Left lobe of liver (tissue), 2 donors: ENCODE results near the gene ANXA8L1. TPM values are rescaled to one million over a fixed set of nuclear protein-coding genes. Genes with fewer than 3 reads are reported as not detected.
A peak's percentile ranks its signal among the peaks of the same experiment; 100 is the strongest.
"Not testable (repeated sequence)": the region's sequence is repeated elsewhere in the genome, so short reads cannot be mapped to it uniquely, and the experiment has no call there.

Experiments used
- ATAC-seq: fragments of 200-7000 bp; cut with Tn5 transposase; one replicate; pipeline ENCODE4 v1.9.1; 2020; ENCODE audit warnings: mild to moderate bottlenecking, moderate library complexity
- DNase-seq: peaks from one replicate; pipeline ENCODE4 v3.0.0-alpha.2; 2020; ENCODE audit warnings: low spot score
- total RNA-seq: library from RNA; stranded (reverse); gene quantifications from one replicate; pipeline ENCODE4 v1.2.1, GENCODE V29; 2021
- donor health status: DM: no; HTN: no; CAD: no; lungs with moderate emphysema.
- donor health status: DM: no; HTN: yes; CAD: no.

ANXA8L1 gene, protein sequence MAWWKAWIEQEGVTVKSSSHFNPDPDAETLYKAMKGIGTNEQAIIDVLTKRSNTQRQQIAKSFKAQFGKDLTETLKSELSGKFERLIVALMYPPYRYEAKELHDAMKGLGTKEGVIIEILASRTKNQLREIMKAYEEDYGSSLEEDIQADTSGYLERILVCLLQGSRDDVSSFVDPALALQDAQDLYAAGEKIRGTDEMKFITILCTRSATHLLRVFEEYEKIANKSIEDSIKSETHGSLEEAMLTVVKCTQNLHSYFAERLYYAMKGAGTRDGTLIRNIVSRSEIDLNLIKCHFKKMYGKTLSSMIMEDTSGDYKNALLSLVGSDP
- 0.86 TPM for total RNA-seq

DNA sequence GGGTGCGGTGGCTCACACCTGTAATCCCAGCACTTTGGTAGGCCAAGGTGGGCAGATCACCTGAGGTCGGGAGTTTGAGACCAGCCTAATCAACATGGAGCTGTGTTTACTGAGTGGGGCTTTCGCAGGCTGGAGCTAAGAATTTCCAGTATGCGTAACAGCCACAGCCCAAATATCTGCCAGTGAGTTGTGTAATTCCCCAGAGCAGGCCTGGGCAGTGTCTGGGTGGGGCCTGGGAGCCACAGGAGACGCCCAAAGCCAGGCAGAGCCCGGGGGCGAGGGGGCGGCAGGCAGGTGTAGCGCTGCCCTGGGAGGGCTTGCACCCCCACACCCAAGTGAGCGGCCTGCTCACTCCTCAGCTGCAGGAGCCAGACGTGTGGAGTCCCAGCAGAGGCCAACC lies at the start of gene ANXA8L1:
TSS of gene ANXA8L1 (plus strand) at position 371 of the 400 bp plus-strand sequence. CDS start 76 bp downstream, outside the sequence.
- ATAC-seq, result peak; percentile 63
- DNase-seq, result not testable (repeated sequence)

DNA sequence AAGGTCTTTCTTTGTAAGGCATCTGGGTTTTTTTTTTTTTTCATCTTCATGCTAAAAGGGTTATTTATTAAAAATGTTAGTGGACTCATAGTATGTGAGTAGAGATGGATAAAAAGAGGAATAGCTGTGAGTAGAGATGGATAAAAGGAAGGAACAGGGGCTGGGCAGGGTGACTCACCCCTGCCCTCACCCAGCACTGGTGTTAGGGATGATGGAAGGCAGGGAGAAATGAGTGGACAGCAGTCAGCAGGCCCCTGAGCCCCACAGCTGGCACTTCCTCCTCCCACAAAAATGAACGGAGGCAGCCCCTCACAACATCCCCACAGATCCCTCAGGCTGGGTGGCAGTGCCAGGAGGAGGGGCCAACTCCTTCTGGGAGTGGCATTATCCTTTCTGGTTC lies 49.5 kb upstream of the ANXA8L1 start:
- DNase-seq, result no peak
- ATAC-seq, result no peak

DNA sequence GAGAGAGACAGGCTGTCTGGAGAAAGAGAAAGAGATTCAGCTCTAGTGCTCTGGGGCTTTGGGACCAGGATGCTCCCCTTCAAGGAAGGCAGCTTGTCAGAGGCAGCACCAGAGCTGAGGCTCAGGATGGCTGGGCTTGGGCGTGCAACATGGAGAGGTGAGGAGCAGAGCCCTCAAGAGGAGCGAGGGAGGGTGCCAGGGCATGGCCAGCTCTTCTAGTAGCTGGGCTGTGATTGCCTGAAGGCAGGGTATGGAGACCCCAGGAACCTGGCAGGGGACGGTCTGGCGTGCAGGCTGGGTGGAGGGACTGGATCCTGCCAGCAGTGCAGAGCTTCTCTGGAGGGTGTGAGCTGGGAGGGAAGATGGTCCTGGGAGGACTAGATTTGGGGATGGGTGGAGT lies 48.6 kb upstream of the ANXA8L1 start:
- ATAC-seq (no peak), DNase-seq (no peak)

DNA sequence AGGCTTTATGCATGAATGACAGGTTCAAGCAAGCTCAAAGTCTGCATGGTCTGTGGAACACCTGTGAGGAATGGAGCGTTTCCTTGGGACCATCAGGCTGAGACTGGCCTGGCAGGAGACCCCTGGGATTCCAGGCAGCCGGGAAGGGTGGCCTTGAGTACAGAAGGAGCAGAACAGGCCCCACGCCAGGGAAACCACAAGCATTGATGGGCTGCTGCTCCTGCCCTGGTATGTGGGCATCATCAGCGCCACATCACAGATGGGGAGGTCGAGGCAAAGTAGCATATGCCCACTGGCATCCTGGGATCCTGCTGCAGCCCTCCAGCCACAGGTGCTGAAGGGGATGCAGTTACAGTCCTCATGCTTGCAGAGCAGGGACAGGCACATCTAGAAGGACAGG lies 47.9 kb upstream of the ANXA8L1 start:
- no peak for DNase-seq
- no peak for ATAC-seq

DNA sequence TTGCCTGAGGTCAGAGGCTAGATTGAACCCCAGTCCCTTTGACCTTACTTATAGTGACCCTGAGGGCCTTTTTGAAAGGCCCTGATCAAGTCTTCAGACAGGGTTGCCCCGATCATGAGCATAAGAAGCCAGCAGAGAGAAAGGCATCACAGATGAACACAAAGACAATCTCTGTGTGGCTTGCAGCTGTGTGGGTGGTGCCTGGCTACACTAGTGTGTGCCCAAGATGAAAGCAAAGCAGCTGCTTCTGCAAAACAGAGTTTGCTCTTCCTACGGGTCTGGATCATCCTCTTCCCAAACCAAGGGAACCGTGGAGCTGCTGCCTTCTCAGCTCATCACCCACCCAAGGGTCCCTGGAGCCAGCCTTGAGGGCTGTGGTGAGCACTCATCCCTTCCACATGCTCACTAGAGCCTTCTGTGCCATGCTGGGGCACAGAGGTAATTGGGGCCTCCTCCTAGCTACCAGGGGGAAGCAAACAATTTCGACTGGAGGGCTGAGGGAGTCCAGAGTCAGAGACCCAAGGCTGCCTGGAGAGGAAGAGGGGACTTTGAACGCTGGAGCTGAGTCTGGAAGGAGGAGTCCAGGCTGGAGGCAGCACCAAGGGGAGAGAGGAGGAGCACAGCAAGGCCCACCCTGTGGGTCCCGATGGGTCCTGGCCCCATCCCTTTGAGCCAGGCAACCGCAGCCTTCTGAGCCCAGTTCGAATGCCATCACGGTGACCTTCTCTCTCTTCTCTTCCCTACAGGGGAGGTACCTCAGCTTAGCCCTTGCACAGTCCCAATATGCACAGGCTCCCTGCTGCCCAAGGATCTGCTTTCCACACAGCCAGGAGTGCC lies 46.5 kb upstream of the ANXA8L1 start:
- ATAC-seq (no peak), DNase-seq (no peak)

DNA sequence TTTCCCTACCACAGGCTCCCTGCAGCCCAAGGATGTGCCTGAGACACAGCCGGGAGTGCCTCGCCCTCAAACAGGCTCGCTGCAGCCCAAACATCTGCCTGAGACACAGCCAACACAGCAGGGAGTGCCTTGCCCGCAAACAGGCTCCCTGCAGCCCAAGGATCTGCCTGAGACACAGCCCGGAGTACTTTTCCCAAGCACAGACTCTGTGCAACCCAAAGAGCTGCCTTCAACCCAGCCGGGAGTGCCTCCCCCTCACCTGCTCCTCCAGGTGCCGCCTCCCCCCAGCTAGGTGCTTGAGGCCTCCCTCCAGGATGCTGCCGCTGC lies 45.9 kb upstream of the ANXA8L1 start:
- ATAC-seq (no peak), DNase-seq (no peak)

DNA sequence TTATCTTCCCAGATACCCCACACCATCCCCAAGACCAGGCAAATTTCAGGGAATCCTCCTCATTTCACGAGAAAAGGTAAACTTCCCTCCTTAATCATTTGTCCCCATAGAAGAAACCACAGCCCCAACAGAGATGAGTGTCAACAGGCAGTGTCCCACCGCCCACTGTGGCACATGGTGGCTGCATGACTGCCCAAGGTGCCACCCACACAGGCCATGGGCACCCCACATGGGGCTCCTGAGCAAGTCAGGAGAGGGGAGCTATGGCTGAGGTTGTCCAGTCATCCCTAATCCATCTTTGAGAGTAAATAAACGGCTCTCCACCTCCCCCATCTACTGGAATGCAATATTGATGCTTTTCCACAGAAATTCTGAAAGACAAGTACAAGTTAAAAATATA lies 44.7 kb upstream of the ANXA8L1 start:
- ATAC-seq, result no peak
- no peak for DNase-seq

DNA sequence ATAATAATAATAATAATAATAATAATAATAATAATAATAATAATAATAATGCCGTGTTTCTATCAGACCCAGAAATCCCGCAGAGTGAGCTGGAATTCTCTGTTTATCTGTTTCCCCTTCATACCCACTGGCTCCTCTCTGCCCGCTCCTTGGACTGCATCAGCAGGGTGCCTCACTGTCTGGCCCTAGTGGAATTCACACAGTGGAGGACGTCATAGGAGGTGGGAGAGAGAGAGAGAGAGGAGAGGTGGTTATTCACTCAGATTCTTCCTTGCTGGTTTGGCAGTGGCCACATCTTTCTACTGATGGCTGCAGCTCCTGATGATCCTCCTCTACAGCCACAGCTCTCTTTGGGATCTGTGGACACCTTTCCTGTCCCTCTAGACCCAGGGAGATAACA lies 10.1 kb upstream of the ANXA8L1 start:
- DNase-seq, ATAC-seq: not testable (repeated sequence)

DNA sequence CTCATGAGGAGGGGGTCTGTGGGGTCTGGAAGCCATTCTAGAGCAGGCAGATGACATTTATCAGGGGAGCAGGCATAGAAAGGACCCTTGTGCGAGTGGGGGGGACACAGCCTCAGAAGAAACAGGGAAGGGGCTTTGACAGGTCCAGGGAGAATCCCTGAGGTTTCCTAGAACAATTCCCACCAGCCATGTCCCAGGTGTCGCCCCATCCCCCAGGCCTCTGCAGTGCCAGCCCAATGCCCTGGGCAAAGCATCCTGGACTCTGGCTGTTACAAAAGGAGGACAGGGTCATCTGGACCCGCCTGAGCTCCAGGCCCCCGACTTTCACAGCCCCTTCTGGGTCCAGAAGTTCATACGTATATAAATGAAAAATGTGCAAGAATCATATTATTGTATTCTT lies 8.4 kb upstream of the ANXA8L1 start:
- not testable (repeated sequence) for ATAC-seq
- peak; percentile 53 for DNase-seq

DNA sequence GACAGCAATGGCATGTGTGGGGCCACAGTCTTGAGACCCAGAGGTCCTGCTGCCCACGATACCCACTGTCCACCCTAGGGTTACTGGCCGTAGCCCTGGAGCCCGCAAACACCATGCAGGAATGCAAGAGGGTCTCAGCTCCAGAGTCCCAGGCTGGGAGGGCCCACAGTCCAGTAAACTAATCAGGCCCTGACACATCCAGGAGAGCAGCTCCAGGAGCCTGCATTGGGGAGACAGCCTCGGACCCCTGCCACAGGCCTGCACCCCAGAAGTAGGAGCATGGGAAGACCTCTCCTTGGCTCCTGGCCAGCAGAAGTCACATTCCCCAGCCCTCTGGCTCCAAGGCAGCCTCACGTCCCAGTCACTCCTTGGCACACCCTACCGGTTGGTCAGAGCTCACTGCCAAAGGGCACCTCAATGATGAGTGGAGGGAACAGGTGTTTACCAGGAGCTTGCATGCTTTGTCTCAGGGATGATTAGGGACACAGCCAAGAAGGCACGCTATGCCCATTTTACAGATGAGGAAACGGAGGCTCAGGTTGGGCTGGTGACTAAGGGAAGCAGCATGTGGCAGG lies 7.8 kb upstream of the ANXA8L1 start:
- not testable (repeated sequence) for DNase-seq

DNA sequence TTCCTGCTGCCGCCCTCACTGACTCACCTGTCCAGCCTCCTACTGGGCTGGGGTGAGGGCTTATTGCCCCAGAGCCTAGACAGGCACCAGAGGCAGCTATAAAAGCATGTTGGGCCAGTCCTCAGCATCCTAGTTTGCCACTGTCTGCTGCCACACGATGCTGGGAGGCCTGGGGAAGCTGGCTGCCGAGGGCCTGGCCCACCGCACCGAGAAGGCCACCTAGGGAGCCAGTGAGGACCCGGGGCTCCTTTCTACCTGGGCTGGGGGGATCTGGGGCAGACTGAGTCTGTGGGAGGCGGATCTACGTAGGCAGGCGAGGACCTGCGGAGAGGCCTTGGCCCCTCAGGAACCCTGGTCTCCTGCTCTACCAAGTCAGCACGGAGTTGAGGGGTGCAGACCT lies 6.6 kb upstream of the ANXA8L1 start:
- not testable (repeated sequence) for DNase-seq, ATAC-seq

More for the DNA sequence above, 7.8 kb upstream of the ANXA8L1 start:
- ATAC-seq, result not testable (repeated sequence)

DNA sequence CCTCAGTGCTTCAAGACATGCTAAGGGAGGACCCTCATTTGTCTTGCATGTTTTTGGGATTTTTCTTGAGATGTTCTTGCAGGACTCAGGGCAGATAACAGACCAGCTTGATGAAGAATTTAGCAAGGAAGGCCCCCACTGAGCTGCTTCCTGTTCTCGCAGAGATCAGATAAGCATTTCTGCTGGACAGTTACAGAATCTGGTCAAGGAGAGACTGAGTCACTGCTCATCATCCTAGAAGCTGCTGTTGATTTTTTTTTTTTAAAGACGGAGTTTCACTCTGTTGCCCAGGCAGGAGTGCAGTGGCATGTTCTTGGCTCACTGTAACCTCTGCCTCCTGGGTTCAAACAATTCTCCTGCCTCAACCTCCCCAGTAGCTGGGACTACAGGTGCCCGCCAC lies 1.2 kb upstream of the ANXA8L1 start:
- not testable (repeated sequence) for DNase-seq, ATAC-seq

DNA sequence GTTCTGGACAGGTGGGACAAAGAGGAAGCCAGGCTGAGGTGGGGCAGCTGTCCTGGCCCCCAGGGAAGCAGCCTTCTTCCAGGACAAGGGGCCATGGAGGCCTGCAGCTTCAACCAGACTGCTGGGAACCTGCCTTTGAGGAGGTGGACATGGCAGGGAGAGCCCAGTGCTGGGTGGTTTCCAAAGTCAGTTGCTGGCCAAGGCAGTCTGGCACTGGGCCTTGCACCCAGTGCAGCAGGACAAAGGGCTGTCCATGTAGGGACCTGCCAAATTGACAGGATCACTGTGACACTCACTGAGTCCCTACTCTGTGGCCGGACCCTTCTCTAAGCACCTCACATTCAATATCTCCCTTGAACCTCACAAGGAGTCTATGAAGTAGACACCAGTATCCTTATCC lies 1.4 kb downstream of the ANXA8L1 start:
- DNase-seq, result not testable (repeated sequence)
- ATAC-seq, result peak; percentile 90

DNA sequence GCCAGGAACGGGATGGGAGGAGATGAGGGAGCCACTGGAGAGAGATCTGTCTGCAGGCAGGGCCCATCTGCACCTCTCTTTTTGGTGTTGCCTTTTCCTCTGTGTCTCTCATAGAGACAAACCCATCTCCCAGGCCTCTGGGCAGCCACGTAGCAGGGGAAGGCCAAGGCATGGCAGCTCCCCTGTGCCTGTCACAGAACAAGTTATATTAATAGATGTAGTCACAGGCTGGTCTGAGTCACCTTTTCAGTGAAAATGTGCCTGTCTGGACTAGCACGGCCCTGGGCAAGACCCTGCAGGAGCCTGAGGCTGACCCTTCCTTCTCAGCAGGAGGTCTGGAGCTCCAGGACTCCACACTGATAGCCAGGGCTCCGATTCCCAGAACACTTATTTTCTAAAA lies 2.1 kb downstream of the ANXA8L1 start:
- not testable (repeated sequence) for DNase-seq
- ATAC-seq, result peak; percentile 3

DNA sequence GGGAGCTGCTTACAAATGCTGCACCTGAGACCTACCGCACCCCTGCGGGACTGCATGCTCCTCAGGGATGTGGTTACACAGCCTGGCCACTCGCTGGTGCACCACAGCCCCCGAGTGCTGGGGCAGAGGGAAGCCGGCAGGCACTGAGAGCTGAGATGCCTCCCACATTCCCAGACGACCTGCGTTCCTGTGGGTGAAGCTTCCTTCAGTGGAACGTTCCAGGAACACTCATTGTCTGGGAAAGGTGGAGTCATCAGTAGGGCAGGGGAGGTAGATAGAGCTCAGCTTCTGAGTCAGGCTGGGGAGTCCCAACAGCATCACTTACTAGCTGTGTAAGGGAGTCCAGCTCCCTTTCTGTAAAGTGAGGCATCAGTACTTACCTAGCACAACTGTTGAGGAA lies 2.5 kb downstream of the ANXA8L1 start:
- ATAC-seq, DNase-seq: not testable (repeated sequence)

DNA sequence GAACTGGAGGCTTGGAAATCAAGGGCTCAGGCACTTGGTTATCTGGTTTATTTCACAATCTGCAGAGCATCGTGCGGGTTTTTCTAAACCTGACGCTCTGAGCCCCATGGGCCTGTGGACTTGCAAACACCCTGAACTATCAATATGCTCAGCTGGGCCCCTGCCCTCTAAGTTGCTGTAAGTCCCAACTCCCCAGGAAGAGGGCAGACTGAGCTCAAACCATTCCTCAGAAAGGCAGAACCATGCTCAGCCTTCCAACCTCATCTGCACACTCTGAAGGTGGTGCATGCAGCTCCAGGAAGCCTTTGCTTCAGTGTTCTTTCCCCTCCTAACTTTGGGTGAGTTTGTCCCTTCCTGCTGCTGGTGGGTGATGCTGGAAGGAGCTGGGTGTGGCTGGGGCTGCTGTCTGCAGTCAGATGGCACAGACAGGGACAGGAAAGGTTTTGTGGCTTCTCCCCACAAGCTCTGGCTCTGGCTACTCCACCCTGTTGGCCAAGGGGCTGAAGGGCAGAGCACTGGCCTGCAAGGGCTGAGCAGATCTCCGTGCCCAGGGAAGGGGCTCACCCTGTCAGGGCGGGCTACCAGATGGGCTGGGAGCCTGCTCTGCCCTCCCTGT lies 3.8 kb downstream of the ANXA8L1 start:
- ATAC-seq, DNase-seq: not testable (repeated sequence)

DNA sequence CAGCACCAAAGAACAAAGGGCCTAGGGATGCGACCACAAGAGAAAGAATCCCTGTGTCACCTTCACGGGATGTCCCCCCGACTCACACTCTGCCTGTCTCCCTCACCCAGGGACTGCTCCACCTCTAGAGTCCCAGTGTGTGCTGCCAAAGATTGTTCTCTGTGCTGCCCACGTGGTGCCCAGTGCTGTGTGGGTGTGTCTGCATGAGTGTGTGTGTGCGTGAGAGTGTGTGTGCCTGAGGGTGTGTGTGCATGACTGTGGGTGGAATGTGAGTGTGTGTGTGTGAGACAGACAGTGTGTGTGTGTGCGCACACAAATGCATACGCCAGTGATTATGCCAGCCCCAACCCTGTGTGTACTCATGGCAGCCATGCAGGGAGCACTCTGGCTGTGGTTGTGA lies 10.3 kb downstream of the ANXA8L1 start:
- not testable (repeated sequence) for DNase-seq, ATAC-seq

DNA sequence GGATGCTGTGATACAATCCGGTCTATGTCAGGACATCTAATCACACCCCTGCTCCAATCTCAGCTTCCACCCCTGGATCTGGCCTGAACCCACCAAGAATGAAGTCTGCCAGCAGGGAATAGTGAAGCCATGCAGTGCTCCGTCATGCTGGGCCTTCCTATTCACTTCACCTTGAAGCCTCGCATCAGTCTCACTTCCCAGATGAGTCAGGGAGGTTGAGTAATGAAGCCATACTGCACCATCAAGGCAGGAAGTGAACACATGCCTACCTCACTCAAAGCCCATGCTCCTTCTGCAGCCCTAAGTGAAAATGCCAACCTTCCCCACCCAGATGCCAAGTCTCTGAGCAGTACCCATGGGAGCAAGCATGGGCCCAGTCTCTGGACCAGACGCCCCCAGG lies 11.1 kb downstream of the ANXA8L1 start:
- DNase-seq, ATAC-seq: not testable (repeated sequence)

DNA sequence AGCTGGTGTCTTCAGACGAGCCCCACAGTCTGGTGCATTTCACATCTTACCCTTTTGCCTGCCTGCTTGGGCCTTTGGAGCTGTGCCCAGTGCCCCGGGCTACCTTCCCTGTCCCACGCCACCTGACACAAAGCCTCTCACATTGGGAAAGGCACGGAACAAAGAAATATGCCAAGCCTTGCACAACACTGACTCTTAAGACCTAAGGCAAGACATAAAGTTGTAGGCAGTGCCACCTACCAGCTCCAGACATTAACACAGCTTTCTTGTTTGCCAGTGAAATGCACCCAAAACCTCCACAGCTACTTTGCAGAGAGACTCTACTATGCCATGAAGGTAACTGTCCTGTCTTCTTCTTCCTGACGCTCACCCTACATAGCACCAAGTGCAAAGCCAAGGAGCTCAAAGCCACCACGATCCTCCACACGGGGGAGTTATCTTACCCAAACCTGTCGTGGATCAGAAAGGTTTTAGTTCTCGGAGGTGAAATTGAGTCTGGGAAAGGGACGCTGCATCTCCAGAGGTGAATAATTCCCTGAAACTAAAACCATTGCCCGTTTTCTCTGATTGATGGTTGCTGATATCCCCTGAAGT lies 11.8 kb downstream of the ANXA8L1 start:
- not testable (repeated sequence) for DNase-seq
- ATAC-seq, result peak; percentile 50

DNA sequence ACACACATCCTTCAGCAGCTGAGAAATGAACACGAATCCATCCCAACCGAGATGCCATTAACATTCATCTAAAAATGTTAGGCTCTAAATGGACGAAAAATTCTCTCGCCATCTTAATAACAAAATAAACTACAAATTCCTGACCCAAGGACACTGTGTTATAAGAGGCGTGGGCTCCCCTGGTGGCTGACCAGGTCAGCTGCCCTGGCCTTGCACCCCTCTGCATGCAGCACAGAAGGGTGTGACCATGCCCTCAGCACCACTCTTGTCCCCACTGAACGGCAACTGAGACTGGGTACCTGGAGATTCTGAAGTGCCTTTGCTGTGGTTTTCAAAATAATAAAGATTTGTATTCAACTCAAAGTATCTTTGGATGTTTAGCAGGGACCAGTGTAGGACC lies 15.8 kb downstream of the ANXA8L1 start:
- not testable (repeated sequence) for ATAC-seq, DNase-seq
